GM12865 (cell line): Measurements from ENCODE around the gene PTPRN2.

ENCODE experiments used
- DNase-seq: peaks from one replicate; pipeline ENCODE4 v3.0.0; 2010; ENCODE audit warnings: low read depth
- H3K4me3 ChIP-seq: 2 replicates; pipeline ENCODE4 v1.5.1; 2011; ENCODE audit warnings: mild to moderate bottlenecking, low read depth, low read length, control low read depth
- CTCF ChIP-seq: IDR thresholded peaks from 2 replicates; pipeline ENCODE4 v1.5.1; 2011; ENCODE audit warnings: low read length, control low read depth, low read depth, inconsistent platforms; ENCODE audit not compliant: insufficient read depth; ENCODE audit errors: missing control alignments

PTPRN2 gene

GRCh38 chr7:158327012-158327411 is 260.6 kb downstream of the PTPRN2 start:
- H3K4me3 ChIP-seq, result no peak overlapping the region
- DNase-seq, result no peak

GRCh38 chr7:158325530-158326381 is 261.9 kb downstream of the PTPRN2 start:
- DNase-seq, result no peak
- H3K4me3 ChIP-seq, result no peak overlapping the region
- no peak for TF ChIP-seq CTCF

More at GRCh38 chr7:158327012-158327411, 260.6 kb downstream of the PTPRN2 start:
- TF ChIP-seq CTCF, result no peak

GRCh38 chr7:158324397-158325360 is 262.9 kb downstream of the PTPRN2 start:
- no peak for TF ChIP-seq CTCF
- DNase-seq, result no peak
- H3K4me3 ChIP-seq, result no peak overlapping the region

GRCh38 chr7:158323741-158324396 is 263.8 kb downstream of the PTPRN2 start:
- no peak for TF ChIP-seq CTCF
- no peak overlapping the region for H3K4me3 ChIP-seq
- no peak for DNase-seq

- DNase-seq, result no peak
- H3K4me3 ChIP-seq, result no peak overlapping the region
- no peak for TF ChIP-seq CTCF
These were observed 264.8 kb downstream of the PTPRN2 start for GRCh38 chr7:158322616-158323530.
